ENCODE results near the gene GLDN.

The GLDN gene

DNA sequence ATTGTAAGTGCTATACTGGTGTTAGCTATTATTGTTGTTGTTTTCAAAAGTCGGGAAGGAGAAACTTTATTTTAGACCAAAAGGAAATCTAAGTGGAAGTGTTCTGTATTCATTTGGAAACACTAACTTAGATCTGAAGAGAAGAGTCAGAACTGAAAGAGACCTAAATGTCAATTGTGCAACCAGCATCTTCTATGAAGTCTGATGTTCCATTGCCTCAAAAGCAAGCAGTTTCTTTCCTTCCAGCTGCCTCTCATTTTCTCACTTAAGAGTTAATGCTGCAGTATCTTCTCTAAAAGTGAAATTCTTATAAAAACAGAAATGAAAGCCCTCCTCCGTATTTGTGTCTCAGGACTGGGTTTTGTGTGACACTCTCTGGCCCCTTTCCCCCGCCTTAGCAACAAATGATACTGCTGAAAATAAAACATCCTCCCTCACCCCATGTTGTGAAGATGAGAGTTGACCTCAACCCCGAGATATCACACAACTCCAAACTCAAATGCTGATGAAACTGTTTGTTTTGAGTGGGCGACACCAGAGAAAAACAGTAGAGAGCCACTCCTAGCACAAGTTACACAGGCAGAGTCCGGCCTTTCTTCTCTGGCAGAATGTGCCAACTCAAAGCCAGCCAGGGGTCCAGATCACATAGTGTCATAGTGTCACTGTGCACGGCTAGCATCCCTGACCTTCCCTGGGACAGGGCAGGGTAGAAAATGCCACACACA, 48.9 kb downstream of the GLDN start:
- no peaks in the 10 kb centered on the region for H3K36me3 ChIP-seq (ENCODE audit: insufficient read depth, low read length)
- H3K4me3 ChIP-seq (ENCODE audit: low read length): no peak overlapping the region
- H3K4me1 ChIP-seq (ENCODE audit: insufficient read depth, low read length): peaks cover 11% of the 10 kb centered on the region
- peak overlapping the region; percentile 12 for H2AFZ ChIP-seq (ENCODE audit: low read depth, low read length)
- H3K27me3 ChIP-seq (ENCODE audit: insufficient read depth, low read length): no peaks in the 10 kb centered on the region
- no peaks in the 10 kb centered on the region for H3K9me3 ChIP-seq (ENCODE audit: low read length)

- Histone ChIP-seq H3K36me3 (ENCODE audit: insufficient read depth, low read length) (no peaks in the 10 kb centered on the region), H3K9me3 (ENCODE audit: low read length) (no peaks in the 10 kb centered on the region), H3K4me1 (ENCODE audit: insufficient read depth, low read length) (peaks cover 11% of the 10 kb centered on the region), H2AFZ (ENCODE audit: low read depth, low read length) (peak overlapping the region; percentile 12), H3K4me3 (ENCODE audit: low read length) (no peak overlapping the region), H3K27me3 (ENCODE audit: insufficient read depth, low read length) (no peaks in the 10 kb centered on the region)
These were observed 49.5 kb downstream of the GLDN start for GRCh38 chr15:51390966-51391422.

GRCh38 chr15:51396921-51397320, 55.5 kb downstream of the GLDN start:
- no peaks in the 10 kb centered on the region for H3K27me3 ChIP-seq (ENCODE audit: insufficient read depth, low read length)
- no peaks in the 10 kb centered on the region for H3K36me3 ChIP-seq (ENCODE audit: insufficient read depth, low read length)
- H3K9me3 ChIP-seq (ENCODE audit: low read length): no peaks in the 10 kb centered on the region
- no peak overlapping the region for H3K4me3 ChIP-seq (ENCODE audit: low read length)
- H2AFZ ChIP-seq (ENCODE audit: low read depth, low read length): no peak overlapping the region
- H3K4me1 ChIP-seq (ENCODE audit: insufficient read depth, low read length): peaks cover 20% of the 10 kb centered on the region

GRCh38 chr15:51398626-51399025, 57.2 kb downstream of the GLDN start:
- Histone ChIP-seq H2AFZ (ENCODE audit: low read depth, low read length) (no peak overlapping the region), H3K27me3 (ENCODE audit: insufficient read depth, low read length) (no peaks in the 10 kb centered on the region), H3K4me1 (ENCODE audit: insufficient read depth, low read length) (peaks cover 23% of the 10 kb centered on the region), H3K36me3 (ENCODE audit: insufficient read depth, low read length) (no peaks in the 10 kb centered on the region), H3K9me3 (ENCODE audit: low read length) (no peaks in the 10 kb centered on the region), H3K4me3 (ENCODE audit: low read length) (no peak overlapping the region)

GRCh38 chr15:51401051-51401780, 59.8 kb downstream of the GLDN start:
- no peaks in the 10 kb centered on the region for H3K27me3 ChIP-seq (ENCODE audit: insufficient read depth, low read length)
- no peak overlapping the region for H3K4me3 ChIP-seq (ENCODE audit: low read length)
- no peaks in the 10 kb centered on the region for H3K36me3 ChIP-seq (ENCODE audit: insufficient read depth, low read length)
- no peaks in the 10 kb centered on the region for H3K9me3 ChIP-seq (ENCODE audit: low read length)
- no peak overlapping the region for H2AFZ ChIP-seq (ENCODE audit: low read depth, low read length)
- peaks cover 26% of the 10 kb centered on the region for H3K4me1 ChIP-seq (ENCODE audit: insufficient read depth, low read length)

GRCh38 chr15:51401872-51402517, 60.5 kb downstream of the GLDN start:
- Histone ChIP-seq H3K36me3 (ENCODE audit: insufficient read depth, low read length) (no peaks in the 10 kb centered on the region), H3K4me3 (ENCODE audit: low read length) (no peak overlapping the region), H2AFZ (ENCODE audit: low read depth, low read length) (no peak overlapping the region), H3K27me3 (ENCODE audit: insufficient read depth, low read length) (no peaks in the 10 kb centered on the region), H3K9me3 (ENCODE audit: low read length) (no peaks in the 10 kb centered on the region), H3K4me1 (ENCODE audit: insufficient read depth, low read length) (peaks cover 26% of the 10 kb centered on the region)

- Histone ChIP-seq H2AFZ (ENCODE audit: low read depth, low read length) (no peak overlapping the region), H3K36me3 (ENCODE audit: insufficient read depth, low read length) (no peaks in the 10 kb centered on the region), H3K4me1 (ENCODE audit: insufficient read depth, low read length) (peaks cover 21% of the 10 kb centered on the region), H3K27me3 (ENCODE audit: insufficient read depth, low read length) (no peaks in the 10 kb centered on the region), H3K4me3 (ENCODE audit: low read length) (no peak overlapping the region), H3K9me3 (ENCODE audit: low read length) (no peaks in the 10 kb centered on the region)
These were observed 61.8 kb downstream of the GLDN start for GRCh38 chr15:51403072-51403878.

DNA sequence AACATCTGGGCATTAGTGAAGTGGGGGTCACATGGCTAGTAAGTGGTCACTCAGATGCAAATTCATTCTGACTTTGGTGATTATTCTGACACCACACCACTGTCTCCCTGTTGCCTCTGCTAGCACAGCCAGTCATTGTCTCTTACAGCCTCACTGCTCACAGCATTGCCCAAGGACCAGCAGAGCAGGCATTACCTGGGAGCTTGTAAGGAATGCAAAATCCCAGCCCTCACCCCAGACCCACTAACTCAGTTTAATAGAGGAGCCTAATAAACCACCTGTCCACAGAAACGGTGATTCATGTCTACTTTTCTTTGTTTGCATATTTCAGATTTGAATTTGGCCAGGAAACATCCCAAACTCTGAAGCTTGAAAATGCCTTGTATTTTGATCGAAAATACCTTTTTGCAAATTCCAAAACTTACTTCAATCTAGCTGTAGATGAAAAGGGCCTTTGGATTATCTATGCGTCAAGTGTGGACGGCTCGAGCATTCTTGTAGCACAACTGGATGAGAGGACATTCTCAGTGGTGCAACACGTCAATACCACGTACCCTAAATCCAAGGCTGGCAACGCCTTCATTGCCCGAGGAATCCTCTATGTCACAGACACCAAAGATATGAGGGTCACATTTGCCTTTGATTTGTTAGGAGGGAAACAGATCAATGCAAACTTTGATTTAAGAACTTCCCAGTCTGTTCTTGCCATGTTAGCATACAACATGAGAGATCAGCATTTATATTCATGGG, 62.7 kb downstream of the GLDN start:
- no peaks in the 10 kb centered on the region for H3K9me3 ChIP-seq (ENCODE audit: low read length)
- no peaks in the 10 kb centered on the region for H3K27me3 ChIP-seq (ENCODE audit: insufficient read depth, low read length)
- peaks cover 13% of the 10 kb centered on the region for H3K4me1 ChIP-seq (ENCODE audit: insufficient read depth, low read length)
- no peak overlapping the region for H3K4me3 ChIP-seq (ENCODE audit: low read length)
- no peak overlapping the region for H2AFZ ChIP-seq (ENCODE audit: low read depth, low read length)
- no peaks in the 10 kb centered on the region for H3K36me3 ChIP-seq (ENCODE audit: insufficient read depth, low read length)

DNA sequence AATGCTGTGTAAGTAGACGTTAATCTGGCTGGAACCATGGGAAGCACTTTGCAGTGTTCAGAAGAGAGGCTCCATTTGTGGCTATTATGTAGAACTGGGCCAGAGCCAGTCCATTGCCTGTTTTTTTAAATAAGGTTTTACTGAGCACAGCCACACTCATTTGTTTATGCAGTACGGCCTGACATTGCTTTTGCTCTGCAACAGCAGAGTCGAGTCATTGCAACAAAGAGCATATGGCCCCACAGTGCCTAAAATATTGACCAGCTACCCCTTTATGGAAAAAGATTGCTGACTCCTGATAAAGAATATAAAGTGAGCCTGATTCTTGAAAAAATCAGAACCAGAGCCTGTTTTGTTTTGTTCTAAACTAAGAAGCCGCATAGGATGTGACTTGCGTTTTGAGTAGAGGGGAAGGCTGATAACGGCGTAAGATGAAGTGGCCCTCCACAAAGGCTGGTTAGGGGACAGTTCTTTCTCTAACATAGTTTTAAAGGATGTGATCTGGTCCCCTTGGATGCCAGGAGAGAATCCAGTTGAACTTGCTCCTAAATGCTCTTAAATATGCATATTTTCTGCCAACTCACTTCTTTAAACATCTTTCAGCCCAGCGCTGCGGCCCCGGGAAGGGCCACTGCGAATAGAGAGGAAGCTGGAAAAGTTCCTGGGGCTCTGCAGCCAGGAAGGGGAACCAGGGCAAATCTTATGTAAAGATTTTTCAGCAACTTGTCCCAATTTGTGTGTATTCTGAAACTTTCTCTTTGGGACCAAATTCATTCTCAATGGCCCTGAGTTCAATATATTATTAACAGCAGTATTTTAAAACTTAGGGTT, 64.5 kb downstream of the GLDN start:
- Histone ChIP-seq H2AFZ (ENCODE audit: low read depth, low read length) (no peak overlapping the region), H3K4me1 (ENCODE audit: insufficient read depth, low read length) (peaks cover 6% of the 10 kb centered on the region), H3K9me3 (ENCODE audit: low read length) (no peaks in the 10 kb centered on the region), H3K27me3 (ENCODE audit: insufficient read depth, low read length) (no peaks in the 10 kb centered on the region), H3K36me3 (ENCODE audit: insufficient read depth, low read length) (no peaks in the 10 kb centered on the region), H3K4me3 (ENCODE audit: low read length) (no peak overlapping the region)

GRCh38 chr15:51414256-51414860, 72.9 kb downstream of the GLDN start:
- Histone ChIP-seq H3K4me1 (ENCODE audit: insufficient read depth, low read length) (no peaks in the 10 kb centered on the region), H3K27me3 (ENCODE audit: insufficient read depth, low read length) (no peaks in the 10 kb centered on the region), H3K36me3 (ENCODE audit: insufficient read depth, low read length) (no peaks in the 10 kb centered on the region), H2AFZ (ENCODE audit: low read depth, low read length) (no peak overlapping the region), H3K4me3 (ENCODE audit: low read length) (no peak overlapping the region), H3K9me3 (ENCODE audit: low read length) (no peaks in the 10 kb centered on the region)

- Histone ChIP-seq H3K4me3 (ENCODE audit: low read length) (no peak overlapping the region), H3K4me1 (ENCODE audit: insufficient read depth, low read length) (no peaks in the 10 kb centered on the region), H2AFZ (ENCODE audit: low read depth, low read length) (no peak overlapping the region), H3K36me3 (ENCODE audit: insufficient read depth, low read length) (no peaks in the 10 kb centered on the region), H3K9me3 (ENCODE audit: low read length) (no peaks in the 10 kb centered on the region), H3K27me3 (ENCODE audit: insufficient read depth, low read length) (no peaks in the 10 kb centered on the region)
These were observed 74.7 kb downstream of the GLDN start for GRCh38 chr15:51416129-51416528.
